Rectal smooth muscle tissue (tissue), 1 donor: ENCODE results near the gene MICAL3.

Experiments
- H3K27ac ChIP-seq: one replicate; pipeline ENCODE4 v1.7.0; 2013; ENCODE audit warnings: low read depth, low read length, inconsistent platforms
- H3K27me3 ChIP-seq: one replicate; pipeline ENCODE4 v1.7.0; 2013; ENCODE audit warnings: low read length; ENCODE audit not compliant: control insufficient read depth, insufficient read depth
- H3K36me3 ChIP-seq: one replicate; pipeline ENCODE4 v1.7.0; 2013; ENCODE audit warnings: low read length; ENCODE audit not compliant: control insufficient read depth, insufficient read depth
- H3K4me1 ChIP-seq: one replicate; pipeline ENCODE4 v1.7.0; 2013; ENCODE audit warnings: low read length; ENCODE audit not compliant: control insufficient read depth, insufficient read depth
- H3K4me3 ChIP-seq: one replicate; pipeline ENCODE4 v1.7.0; 2013; ENCODE audit warnings: low read length
- H3K9ac ChIP-seq: one replicate; pipeline ENCODE4 v1.7.0; 2013; ENCODE audit warnings: low read length

MICAL3 gene

GRCh38 chr22:17893900-17894535 is 130.3 kb downstream of the MICAL3 start:
- Histone ChIP-seq H3K9ac (no peak overlapping the region), H3K27ac (no peak overlapping the region), H3K36me3 (no peaks in the 10 kb centered on the region), H3K4me3 (no peak overlapping the region), H3K27me3 (no peaks in the 10 kb centered on the region), H3K4me1 (peaks cover 14% of the 10 kb centered on the region)

GRCh38 chr22:17892376-17892775 is 132.0 kb downstream of the MICAL3 start:
- Histone ChIP-seq H3K27ac (no peak overlapping the region), H3K4me1 (peaks cover 14% of the 10 kb centered on the region), H3K36me3 (peaks cover 10% of the 10 kb centered on the region), H3K9ac (no peak overlapping the region), H3K4me3 (no peak overlapping the region), H3K27me3 (no peaks in the 10 kb centered on the region)

- Histone ChIP-seq H3K4me1 (peaks cover 14% of the 10 kb centered on the region), H3K27me3 (no peaks in the 10 kb centered on the region), H3K27ac (peak overlapping the region; percentile 72), H3K9ac (no peak overlapping the region), H3K36me3 (peaks cover 14% of the 10 kb centered on the region), H3K4me3 (no peak overlapping the region)
Observed at GRCh38 chr22:17891481-17892167, 132.7 kb downstream of the MICAL3 start.

- Histone ChIP-seq H3K27me3 (no peaks in the 10 kb centered on the region), H3K4me1 (peaks cover 14% of the 10 kb centered on the region), H3K36me3 (peaks cover 17% of the 10 kb centered on the region), H3K9ac (no peak overlapping the region), H3K27ac (peak overlapping the region; percentile 72), H3K4me3 (no peak overlapping the region)
Observed at GRCh38 chr22:17890892-17891291, 133.5 kb downstream of the MICAL3 start.

- no peak overlapping the region for H3K9ac ChIP-seq
- peak overlapping the region; percentile 72 for H3K27ac ChIP-seq
- H3K4me3 ChIP-seq, result no peak overlapping the region
- peaks cover 14% of the 10 kb centered on the region for H3K4me1 ChIP-seq
- no peaks in the 10 kb centered on the region for H3K27me3 ChIP-seq
- H3K36me3 ChIP-seq, result peaks cover 22% of the 10 kb centered on the region
Observed at GRCh38 chr22:17890245-17890671, 134.1 kb downstream of the MICAL3 start.

GRCh38 chr22:17888855-17889254 is 135.5 kb downstream of the MICAL3 start:
- Histone ChIP-seq H3K4me3 (no peak overlapping the region), H3K27ac (no peak overlapping the region), H3K27me3 (no peaks in the 10 kb centered on the region), H3K36me3 (peaks cover 32% of the 10 kb centered on the region), H3K9ac (no peak overlapping the region), H3K4me1 (peaks cover 14% of the 10 kb centered on the region)

GRCh38 chr22:17888439-17888838 is 135.9 kb downstream of the MICAL3 start:
- Histone ChIP-seq H3K4me3 (no peak overlapping the region), H3K27ac (no peak overlapping the region), H3K4me1 (peaks cover 14% of the 10 kb centered on the region), H3K27me3 (no peaks in the 10 kb centered on the region), H3K9ac (no peak overlapping the region), H3K36me3 (peaks cover 32% of the 10 kb centered on the region)

GRCh38 chr22:17884893-17885292 is 139.5 kb downstream of the MICAL3 start:
- H3K27ac ChIP-seq, result no peak overlapping the region
- H3K27me3 ChIP-seq, result no peaks in the 10 kb centered on the region
- H3K36me3 ChIP-seq, result peaks cover 55% of the 10 kb centered on the region
- H3K4me1 ChIP-seq, result no peaks in the 10 kb centered on the region
- H3K4me3 ChIP-seq, result no peak overlapping the region
- no peak overlapping the region for H3K9ac ChIP-seq

- H3K36me3 ChIP-seq, result peaks cover 62% of the 10 kb centered on the region
- H3K4me3 ChIP-seq, result no peak overlapping the region
- no peaks in the 10 kb centered on the region for H3K27me3 ChIP-seq
- no peak overlapping the region for H3K27ac ChIP-seq
- no peak overlapping the region for H3K9ac ChIP-seq
- no peaks in the 10 kb centered on the region for H3K4me1 ChIP-seq
Observed at GRCh38 chr22:17884084-17884483, 140.3 kb downstream of the MICAL3 start.

- Histone ChIP-seq H3K4me3 (no peak overlapping the region), H3K9ac (peak overlapping the region; percentile 16), H3K4me1 (no peaks in the 10 kb centered on the region), H3K27me3 (no peaks in the 10 kb centered on the region), H3K27ac (no peak overlapping the region), H3K36me3 (peaks cover 61% of the 10 kb centered on the region)
Observed at GRCh38 chr22:17883356-17883755, 141.0 kb downstream of the MICAL3 start.

GRCh38 chr22:17882727-17883126 is 141.6 kb downstream of the MICAL3 start:
- Histone ChIP-seq H3K9ac (no peak overlapping the region), H3K27ac (no peak overlapping the region), H3K27me3 (no peaks in the 10 kb centered on the region), H3K4me3 (no peak overlapping the region), H3K36me3 (peaks cover 57% of the 10 kb centered on the region), H3K4me1 (no peaks in the 10 kb centered on the region)

GRCh38 chr22:17882162-17882561 is 142.2 kb downstream of the MICAL3 start:
- H3K4me1 ChIP-seq, result no peaks in the 10 kb centered on the region
- no peak overlapping the region for H3K27ac ChIP-seq
- H3K27me3 ChIP-seq, result no peaks in the 10 kb centered on the region
- peaks cover 52% of the 10 kb centered on the region for H3K36me3 ChIP-seq
- H3K4me3 ChIP-seq, result no peak overlapping the region
- H3K9ac ChIP-seq, result no peak overlapping the region

- no peaks in the 10 kb centered on the region for H3K4me1 ChIP-seq
Observed at GRCh38 chr22:17881366-17881765, 143.0 kb downstream of the MICAL3 start.

More at GRCh38 chr22:17881366-17881765, 143.0 kb downstream of the MICAL3 start:
- Histone ChIP-seq H3K9ac (no peak overlapping the region), H3K36me3 (peaks cover 50% of the 10 kb centered on the region), H3K27ac (no peak overlapping the region), H3K4me3 (no peak overlapping the region), H3K27me3 (no peaks in the 10 kb centered on the region)
